IMR-90 (cell line): ENCODE results near the gene GARS1.

Source experiments
- CEBPB ChIP-seq: IDR thresholded peaks from 2 replicates; pipeline ENCODE4 v1.6.1; 2012; ENCODE audit warnings: low read depth, low read length, improper control_type of control experiment
- FOS ChIP-seq: fragments of 150-350 bp; IDR thresholded peaks from 2 replicates; pipeline ENCODE4 v1.6.1; 2016; ENCODE audit warnings: low read depth, low read length
- NFE2L2 ChIP-seq: fragments of 150-350 bp; IDR thresholded peaks from 2 replicates; pipeline ENCODE4 v1.6.1; 2016; ENCODE audit warnings: low read depth, mild to moderate bottlenecking, low read length
- RAD21 ChIP-seq: IDR thresholded peaks from 2 replicates; pipeline ENCODE4 v1.6.1; 2012; ENCODE audit warnings: low read length, improper control_type of control experiment
- TF ChIP-seq, protein P1 (sequence below): conservative IDR thresholded peaks from 2 replicates; pipeline ENCODE4 v1.5.1; 2012; ENCODE audit warnings: mild to moderate bottlenecking, low read depth, low read length, improper control_type of control experiment

DNA sequence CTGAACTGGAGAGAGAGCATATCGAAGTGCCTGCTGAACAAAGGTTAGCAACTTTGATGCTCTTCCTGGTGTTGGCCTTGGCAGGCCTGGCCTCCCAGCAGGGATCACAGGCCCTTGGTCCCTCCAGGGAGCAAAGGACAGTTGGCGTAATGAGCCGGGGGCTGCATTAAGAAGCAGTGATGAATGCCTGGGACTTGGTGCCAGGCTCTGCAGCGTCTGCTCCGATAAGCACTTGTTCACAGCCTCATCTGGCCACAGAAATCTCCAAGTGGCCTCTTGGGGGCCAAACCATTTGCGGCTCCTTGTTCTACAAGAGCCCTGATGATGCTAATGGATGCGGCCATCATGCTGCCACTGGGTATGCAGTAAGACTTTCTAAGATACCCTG is 55.7 kb downstream of the GARS1 start:
- TF ChIP-seq, protein P1, sequence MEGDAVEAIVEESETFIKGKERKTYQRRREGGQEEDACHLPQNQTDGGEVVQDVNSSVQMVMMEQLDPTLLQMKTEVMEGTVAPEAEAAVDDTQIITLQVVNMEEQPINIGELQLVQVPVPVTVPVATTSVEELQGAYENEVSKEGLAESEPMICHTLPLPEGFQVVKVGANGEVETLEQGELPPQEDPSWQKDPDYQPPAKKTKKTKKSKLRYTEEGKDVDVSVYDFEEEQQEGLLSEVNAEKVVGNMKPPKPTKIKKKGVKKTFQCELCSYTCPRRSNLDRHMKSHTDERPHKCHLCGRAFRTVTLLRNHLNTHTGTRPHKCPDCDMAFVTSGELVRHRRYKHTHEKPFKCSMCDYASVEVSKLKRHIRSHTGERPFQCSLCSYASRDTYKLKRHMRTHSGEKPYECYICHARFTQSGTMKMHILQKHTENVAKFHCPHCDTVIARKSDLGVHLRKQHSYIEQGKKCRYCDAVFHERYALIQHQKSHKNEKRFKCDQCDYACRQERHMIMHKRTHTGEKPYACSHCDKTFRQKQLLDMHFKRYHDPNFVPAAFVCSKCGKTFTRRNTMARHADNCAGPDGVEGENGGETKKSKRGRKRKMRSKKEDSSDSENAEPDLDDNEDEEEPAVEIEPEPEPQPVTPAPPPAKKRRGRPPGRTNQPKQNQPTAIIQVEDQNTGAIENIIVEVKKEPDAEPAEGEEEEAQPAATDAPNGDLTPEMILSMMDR: no peak
- TF ChIP-seq CEBPB (no peak), RAD21 (no peak), NFE2L2 (no peak), FOS (no peak)
